ENCODE results near the gene WDR33. TPM values are rescaled to one million over a fixed set of nuclear protein-coding genes. Genes with fewer than 3 reads are reported as not detected.
A peak's percentile ranks its signal among the peaks of the same experiment; 100 is the strongest.

The WDR33 gene
- polyA plus RNA-seq, 4 donors = 11.0 to 41.6 (median 13.8) TPM

GRCh38 chr2:127786048-127786809 lies 24.7 kb downstream of the WDR33 start:
- H3K4me3 ChIP-seq (ENCODE audit: low read depth in 1 of 3, low read length in 3 of 3) = no peak overlapping the region
- H3K27ac ChIP-seq (ENCODE audit: low read depth in 1 of 3, low read length in 2 of 3) = no peak overlapping the region
- H3K36me3 ChIP-seq (ENCODE audit: control insufficient read depth in 3 of 3, insufficient read depth in 2 of 3, low read depth in 1 of 3, low read length in 3 of 3) = peaks cover 0 to 16% (median 0%) of the 10 kb centered on the region in 3 donors
- 95 to 97% (median 96%) methylated on average over 6 of the region's 6 CpGs for WGBS, 3 donors
- FAIRE-seq (no peak), DNase-seq (no peak)
- no peaks in the 10 kb centered on the region for H3K9me3 ChIP-seq (ENCODE audit: control insufficient read depth in 2 of 2, insufficient read depth in 1 of 2, low read depth in 1 of 2, low read length in 1 of 2)
- H3K4me1 ChIP-seq (ENCODE audit: control insufficient read depth in 3 of 3, insufficient read depth in 2 of 3, low read depth in 1 of 3, low read length in 2 of 3) = peaks cover 0 to 5% (median 4%) of the 10 kb centered on the region in 3 donors
- no peaks in the 10 kb centered on the region for H3K27me3 ChIP-seq (ENCODE audit: control insufficient read depth in 3 of 3, insufficient read depth in 3 of 3, low read length in 3 of 3)

DNA sequence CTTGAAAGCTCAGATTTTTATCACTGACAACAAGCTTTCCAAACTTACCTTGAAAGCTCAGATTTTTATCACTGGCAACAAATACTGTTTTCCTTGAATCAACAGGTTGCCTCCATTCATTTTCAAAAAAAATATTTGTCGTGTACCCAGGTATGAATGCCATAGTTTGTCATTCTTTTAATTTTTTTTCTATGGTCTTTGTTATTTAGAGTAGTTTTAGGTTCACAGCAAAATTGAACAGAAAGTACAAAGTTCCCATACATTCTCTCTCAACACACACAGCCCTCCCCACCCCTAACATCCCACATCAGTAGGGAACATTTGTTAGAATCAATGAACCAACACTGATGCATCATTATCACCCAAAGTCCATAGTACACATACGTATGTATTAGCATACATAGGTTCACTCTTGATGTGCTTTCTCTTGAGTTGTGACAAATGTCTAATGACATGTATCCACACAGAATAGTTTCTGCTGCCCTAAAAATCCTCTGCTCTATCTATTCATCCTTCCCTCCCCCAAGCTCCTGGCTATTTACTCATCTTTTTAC lies 25.9 kb downstream of the WDR33 start:
- Histone ChIP-seq H3K27ac (ENCODE audit: low read depth in 1 of 3, low read length in 2 of 3) (no peak overlapping the region), H3K36me3 (ENCODE audit: control insufficient read depth in 3 of 3, insufficient read depth in 2 of 3, low read depth in 1 of 3, low read length in 3 of 3) (peaks cover 0 to 20% (median 0%) of the 10 kb centered on the region in 3 donors), H3K9me3 (ENCODE audit: control insufficient read depth in 2 of 2, insufficient read depth in 1 of 2, low read depth in 1 of 2, low read length in 1 of 2) (no peaks in the 10 kb centered on the region), H3K4me3 (ENCODE audit: low read depth in 1 of 3, low read length in 3 of 3) (no peak overlapping the region), H3K27me3 (ENCODE audit: control insufficient read depth in 3 of 3, insufficient read depth in 3 of 3, low read length in 3 of 3) (no peaks in the 10 kb centered on the region), H3K4me1 (ENCODE audit: control insufficient read depth in 3 of 3, insufficient read depth in 2 of 3, low read depth in 1 of 3, low read length in 2 of 3) (peaks cover 0 to 5% (median 4%) of the 10 kb centered on the region in 3 donors)
- DNase-seq (peak in 1 of 2 donors; percentile 37), FAIRE-seq (no peak)
- 54 to 81% (median 65%) methylated on average over 2 of the region's 2 CpGs for WGBS, 3 donors

- Histone ChIP-seq H3K4me3 (ENCODE audit: low read depth in 1 of 3, low read length in 3 of 3) (no peak overlapping the region), H3K4me1 (ENCODE audit: control insufficient read depth in 3 of 3, insufficient read depth in 2 of 3, low read depth in 1 of 3, low read length in 2 of 3) (peaks cover 0 to 5% (median 4%) of the 10 kb centered on the region in 3 donors), H3K9me3 (ENCODE audit: control insufficient read depth in 2 of 2, insufficient read depth in 1 of 2, low read depth in 1 of 2, low read length in 1 of 2) (no peaks in the 10 kb centered on the region), H3K27ac (ENCODE audit: low read depth in 1 of 3, low read length in 2 of 3) (no peak overlapping the region), H3K36me3 (ENCODE audit: control insufficient read depth in 3 of 3, insufficient read depth in 2 of 3, low read depth in 1 of 3, low read length in 3 of 3) (peaks cover 0 to 21% (median 0%) of the 10 kb centered on the region in 3 donors), H3K27me3 (ENCODE audit: control insufficient read depth in 3 of 3, insufficient read depth in 3 of 3, low read length in 3 of 3) (no peaks in the 10 kb centered on the region)
- FAIRE-seq (no peak), DNase-seq (no peak)
Observed at GRCh38 chr2:127783101-127783500, 27.9 kb downstream of the WDR33 start.

DNA sequence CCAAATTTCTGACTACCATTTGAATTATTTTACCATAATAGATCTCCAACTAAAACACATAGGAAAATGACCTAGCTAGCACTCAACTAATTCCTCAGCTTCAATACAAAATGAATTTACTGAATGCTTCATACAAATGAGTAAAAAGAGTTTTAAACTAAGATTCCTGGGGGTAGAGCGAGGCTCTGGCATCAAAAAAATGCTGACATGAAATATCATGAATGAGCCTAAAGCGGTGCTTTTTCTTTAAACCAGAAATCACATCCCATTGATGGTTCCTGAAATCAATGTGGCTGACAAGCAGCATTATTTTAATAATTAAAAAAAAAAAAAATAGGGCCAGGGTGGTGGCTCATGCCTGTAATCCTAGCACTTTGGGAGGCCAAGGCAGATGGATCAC lies 32.1 kb downstream of the WDR33 start:
- H3K27ac ChIP-seq (ENCODE audit: low read depth in 1 of 3, low read length in 2 of 3) = no peak overlapping the region
- H3K4me1 ChIP-seq (ENCODE audit: control insufficient read depth in 3 of 3, insufficient read depth in 2 of 3, low read depth in 1 of 3, low read length in 2 of 3) = no peaks in the 10 kb centered on the region
- no peak for FAIRE-seq
- DNase-seq = no peak
- no peaks in the 10 kb centered on the region for H3K9me3 ChIP-seq (ENCODE audit: control insufficient read depth in 2 of 2, insufficient read depth in 1 of 2, low read depth in 1 of 2, low read length in 1 of 2)
- WGBS, 3 donors = 97 to 99% (median 98%) methylated on average over 2 of the region's 2 CpGs
- H3K27me3 ChIP-seq (ENCODE audit: control insufficient read depth in 3 of 3, insufficient read depth in 3 of 3, low read length in 3 of 3) = no peaks in the 10 kb centered on the region
- peaks cover 0 to 16% (median 0%) of the 10 kb centered on the region in 3 donors for H3K36me3 ChIP-seq (ENCODE audit: control insufficient read depth in 3 of 3, insufficient read depth in 2 of 3, low read depth in 1 of 3, low read length in 3 of 3)
- H3K4me3 ChIP-seq (ENCODE audit: low read depth in 1 of 3, low read length in 3 of 3) = no peak overlapping the region

DNA sequence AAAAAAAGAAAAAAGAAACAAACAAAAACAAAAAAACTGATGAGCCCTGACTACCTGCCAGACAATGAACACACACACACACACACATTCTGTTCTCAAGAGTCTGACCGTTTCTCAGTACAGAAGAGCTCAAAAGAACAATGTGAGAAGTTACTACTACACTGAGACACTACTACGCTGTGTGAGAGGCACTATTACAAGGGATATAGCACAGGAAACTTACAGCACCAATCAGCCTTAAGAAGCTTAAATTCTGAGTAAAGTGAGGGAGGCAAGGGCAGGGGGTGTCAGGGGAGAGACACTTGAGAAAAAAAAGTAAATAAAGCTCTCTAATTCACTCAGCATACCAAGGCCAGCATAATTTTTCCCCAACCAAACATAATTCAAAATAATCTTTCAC lies 32.5 kb downstream of the WDR33 start:
- Histone ChIP-seq H3K27ac (ENCODE audit: low read depth in 1 of 3, low read length in 2 of 3) (no peak overlapping the region), H3K36me3 (ENCODE audit: control insufficient read depth in 3 of 3, insufficient read depth in 2 of 3, low read depth in 1 of 3, low read length in 3 of 3) (peaks cover 0 to 16% (median 0%) of the 10 kb centered on the region in 3 donors)

GRCh38 chr2:127776122-127776780 lies 34.7 kb downstream of the WDR33 start:
- Histone ChIP-seq H3K27me3 (ENCODE audit: control insufficient read depth in 3 of 3, insufficient read depth in 3 of 3, low read length in 3 of 3) (no peaks in the 10 kb centered on the region), H3K27ac (ENCODE audit: low read depth in 1 of 3, low read length in 2 of 3) (no peak overlapping the region), H3K4me1 (ENCODE audit: control insufficient read depth in 3 of 3, insufficient read depth in 2 of 3, low read depth in 1 of 3, low read length in 2 of 3) (no peaks in the 10 kb centered on the region), H3K36me3 (ENCODE audit: control insufficient read depth in 3 of 3, insufficient read depth in 2 of 3, low read depth in 1 of 3, low read length in 3 of 3) (peaks cover 0 to 19% (median 0%) of the 10 kb centered on the region in 3 donors), H3K4me3 (ENCODE audit: low read depth in 1 of 3, low read length in 3 of 3) (no peak overlapping the region), H3K9me3 (ENCODE audit: control insufficient read depth in 2 of 2, insufficient read depth in 1 of 2, low read depth in 1 of 2, low read length in 1 of 2) (no peaks in the 10 kb centered on the region)
- FAIRE-seq (no peak), DNase-seq (no peak)
- whole genome bisulfite sequencing, 3 donors = 90 to 97% (median 94%) methylated on average over 3 of the region's 3 CpGs

More for the DNA sequence above, 32.5 kb downstream of the WDR33 start:
- no peaks in the 10 kb centered on the region for H3K27me3 ChIP-seq (ENCODE audit: control insufficient read depth in 3 of 3, insufficient read depth in 3 of 3, low read length in 3 of 3)
- no peak for FAIRE-seq
- H3K4me1 ChIP-seq (ENCODE audit: control insufficient read depth in 3 of 3, insufficient read depth in 2 of 3, low read depth in 1 of 3, low read length in 2 of 3) = no peaks in the 10 kb centered on the region
- no peaks in the 10 kb centered on the region for H3K9me3 ChIP-seq (ENCODE audit: control insufficient read depth in 2 of 2, insufficient read depth in 1 of 2, low read depth in 1 of 2, low read length in 1 of 2)
- WGBS, 3 donors = 84 to 98% (median 90%) methylated on average over 2 of the region's 2 CpGs
- H3K4me3 ChIP-seq (ENCODE audit: low read depth in 1 of 3, low read length in 3 of 3) = no peak overlapping the region
- DNase-seq = no peak

DNA sequence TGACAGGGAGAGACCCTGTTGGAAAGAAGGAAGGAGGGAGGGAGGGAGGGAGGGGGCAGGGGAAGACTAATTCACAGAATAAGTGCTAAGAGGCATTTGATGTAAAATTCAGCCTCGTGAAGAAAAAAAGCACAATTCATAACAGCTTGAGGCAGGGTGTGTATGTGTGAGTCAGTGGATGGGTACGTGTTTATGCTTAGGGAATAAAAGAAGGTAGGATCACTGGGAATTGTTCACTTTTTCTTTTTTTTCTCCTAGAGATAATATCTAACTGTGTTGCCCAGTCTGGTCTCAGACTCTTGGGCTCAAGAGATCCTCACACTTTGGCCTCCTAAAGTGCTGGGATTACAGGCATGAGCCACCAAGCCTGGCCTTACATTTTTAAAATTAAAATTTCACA lies 39.2 kb downstream of the WDR33 start:
- H3K27me3 ChIP-seq (ENCODE audit: control insufficient read depth in 3 of 3, insufficient read depth in 3 of 3, low read length in 3 of 3) = no peaks in the 10 kb centered on the region
- WGBS, 3 donors = 76 to 87% (median 86%) methylated on average over 2 of the region's 2 CpGs
- DNase-seq (no peak), FAIRE-seq (no peak)
- H3K4me1 ChIP-seq (ENCODE audit: control insufficient read depth in 3 of 3, insufficient read depth in 2 of 3, low read depth in 1 of 3, low read length in 2 of 3) = no peaks in the 10 kb centered on the region
- no peaks in the 10 kb centered on the region for H3K9me3 ChIP-seq (ENCODE audit: control insufficient read depth in 2 of 2, insufficient read depth in 1 of 2, low read depth in 1 of 2, low read length in 1 of 2)
- H3K27ac ChIP-seq (ENCODE audit: low read depth in 1 of 3, low read length in 2 of 3) = no peak overlapping the region
- H3K36me3 ChIP-seq (ENCODE audit: control insufficient read depth in 3 of 3, insufficient read depth in 2 of 3, low read depth in 1 of 3, low read length in 3 of 3) = peaks cover 0 to 14% (median 2%) of the 10 kb centered on the region in 3 donors
- H3K4me3 ChIP-seq (ENCODE audit: low read depth in 1 of 3, low read length in 3 of 3) = no peak overlapping the region

GRCh38 chr2:127770973-127771735 lies 39.8 kb downstream of the WDR33 start:
- DNase-seq = peak in 1 of 2 donors; percentile 35
- no peak for FAIRE-seq
- Histone ChIP-seq H3K4me1 (ENCODE audit: control insufficient read depth in 3 of 3, insufficient read depth in 2 of 3, low read depth in 1 of 3, low read length in 2 of 3) (no peaks in the 10 kb centered on the region), H3K9me3 (ENCODE audit: control insufficient read depth in 2 of 2, insufficient read depth in 1 of 2, low read depth in 1 of 2, low read length in 1 of 2) (no peaks in the 10 kb centered on the region), H3K27ac (ENCODE audit: low read depth in 1 of 3, low read length in 2 of 3) (no peak overlapping the region), H3K36me3 (ENCODE audit: control insufficient read depth in 3 of 3, insufficient read depth in 2 of 3, low read depth in 1 of 3, low read length in 3 of 3) (peaks cover 0 to 16% (median 3%) of the 10 kb centered on the region in 3 donors), H3K4me3 (ENCODE audit: low read depth in 1 of 3, low read length in 3 of 3) (no peak overlapping the region), H3K27me3 (ENCODE audit: control insufficient read depth in 3 of 3, insufficient read depth in 3 of 3, low read length in 3 of 3) (no peaks in the 10 kb centered on the region)
- 88 to 89% (median 89%) methylated on average over 9 of the region's 9 CpGs for WGBS, 3 donors

All from small intestine (tissue), 7 donors.